Measurements from ENCODE around the gene OR4D11. TPM values are rescaled to one million over a fixed set of nuclear protein-coding genes. Genes with fewer than 3 reads are reported as not detected.

Gene OR4D11
- total and polyA plus RNA-seq, 9 of the 15 experiments (the other 6 are each of a cell fraction or from before 2014, with no cell fraction given) = not detected

DNA sequence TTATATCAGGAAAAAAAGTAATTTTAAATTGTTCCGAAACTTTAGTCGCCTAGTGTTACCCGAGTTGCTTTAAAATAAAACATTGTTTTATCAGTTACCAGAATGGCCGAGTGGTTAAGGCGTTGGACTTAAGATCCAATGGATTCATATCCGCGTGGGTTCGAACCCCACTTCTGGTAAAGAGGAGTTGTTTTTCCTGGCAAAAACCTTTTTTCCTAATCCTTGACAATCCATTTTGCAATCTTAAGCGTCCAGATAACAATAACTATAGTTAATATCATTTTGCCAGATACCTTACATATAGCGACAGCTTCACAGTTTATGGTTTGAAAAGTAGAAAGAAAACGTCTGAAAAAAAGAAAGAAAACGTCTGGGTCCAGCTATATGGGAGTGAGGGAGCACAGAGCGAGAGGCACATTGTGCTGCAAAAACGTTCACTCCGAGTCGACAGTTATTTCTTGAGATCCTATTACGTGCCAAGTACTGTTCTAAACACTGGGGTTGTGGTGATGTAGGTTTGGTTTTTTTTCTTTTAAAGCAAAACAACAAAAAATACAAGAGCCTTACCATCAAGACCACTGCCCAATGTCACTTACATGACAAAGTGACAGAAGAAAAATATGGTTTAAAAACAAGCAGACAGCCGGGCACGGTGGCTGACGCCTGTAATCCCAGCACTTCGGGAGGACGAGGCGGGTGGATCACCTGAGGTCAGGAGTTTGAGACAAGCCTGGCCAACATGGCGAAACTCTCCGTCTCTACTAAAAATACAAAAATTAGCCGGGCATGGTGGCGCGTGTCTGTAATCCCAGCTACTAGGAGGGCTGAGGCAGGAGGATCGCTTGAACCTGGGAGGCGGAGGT lies 48.5 kb downstream of the OR4D11 start (continued):
- TF ChIP-seq, protein P1, sequence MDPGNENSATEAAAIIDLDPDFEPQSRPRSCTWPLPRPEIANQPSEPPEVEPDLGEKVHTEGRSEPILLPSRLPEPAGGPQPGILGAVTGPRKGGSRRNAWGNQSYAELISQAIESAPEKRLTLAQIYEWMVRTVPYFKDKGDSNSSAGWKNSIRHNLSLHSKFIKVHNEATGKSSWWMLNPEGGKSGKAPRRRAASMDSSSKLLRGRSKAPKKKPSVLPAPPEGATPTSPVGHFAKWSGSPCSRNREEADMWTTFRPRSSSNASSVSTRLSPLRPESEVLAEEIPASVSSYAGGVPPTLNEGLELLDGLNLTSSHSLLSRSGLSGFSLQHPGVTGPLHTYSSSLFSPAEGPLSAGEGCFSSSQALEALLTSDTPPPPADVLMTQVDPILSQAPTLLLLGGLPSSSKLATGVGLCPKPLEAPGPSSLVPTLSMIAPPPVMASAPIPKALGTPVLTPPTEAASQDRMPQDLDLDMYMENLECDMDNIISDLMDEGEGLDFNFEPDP (CRISPR knock-in tag; IDR thresholded peaks at IDR 0.05) = no peak
- TF ChIP-seq TGIF2 (CRISPR knock-in tag; IDR thresholded peaks at IDR 0.05) = no peak
- TF ChIP-seq MXI1 (IDR thresholded peaks at IDR 0.05; ENCODE audit: low read depth, low read length) = no peak
- no peak for TF ChIP-seq POLR2AphosphoS2 (IDR thresholded peaks at IDR 0.05; ENCODE audit: low read length)
- TF ChIP-seq RBM22 (IDR thresholded peaks at IDR 0.05; ENCODE audit: low read depth, low read length, poor library complexity, severe bottlenecking) = no peak
- TF ChIP-seq WHSC1 (IDR thresholded peaks at IDR 0.05; ENCODE audit: low read length) = no peak
- TF ChIP-seq, protein P2, sequence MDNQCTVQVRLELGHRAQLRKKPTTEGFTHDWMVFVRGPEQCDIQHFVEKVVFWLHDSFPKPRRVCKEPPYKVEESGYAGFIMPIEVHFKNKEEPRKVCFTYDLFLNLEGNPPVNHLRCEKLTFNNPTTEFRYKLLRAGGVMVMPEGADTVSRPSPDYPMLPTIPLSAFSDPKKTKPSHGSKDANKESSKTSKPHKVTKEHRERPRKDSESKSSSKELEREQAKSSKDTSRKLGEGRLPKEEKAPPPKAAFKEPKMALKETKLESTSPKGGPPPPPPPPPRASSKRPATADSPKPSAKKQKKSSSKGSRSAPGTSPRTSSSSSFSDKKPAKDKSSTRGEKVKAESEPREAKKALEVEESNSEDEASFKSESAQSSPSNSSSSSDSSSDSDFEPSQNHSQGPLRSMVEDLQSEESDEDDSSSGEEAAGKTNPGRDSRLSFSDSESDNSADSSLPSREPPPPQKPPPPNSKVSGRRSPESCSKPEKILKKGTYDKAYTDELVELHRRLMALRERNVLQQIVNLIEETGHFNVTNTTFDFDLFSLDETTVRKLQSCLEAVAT (IDR thresholded peaks at IDR 0.05) = peak; percentile 34 to 68; a peak in 2 of 4 replicates
- TF ChIP-seq ZNF282 (CRISPR knock-in tag; IDR thresholded peaks at IDR 0.05) = no peak
- no peak for TF ChIP-seq NR3C1 (CRISPR knock-in tag; IDR thresholded peaks at IDR 0.05)
- TF ChIP-seq KLF16 (IDR thresholded peaks at IDR 0.05) = no peak
- TF ChIP-seq NR1H2 (CRISPR knock-in tag; IDR thresholded peaks at IDR 0.05) = no peak
- TF ChIP-seq FOXP1 (CRISPR knock-in tag; IDR thresholded peaks at IDR 0.05) = no peak
- peak; percentile 41 for TF ChIP-seq TAF9B (IDR thresholded peaks at IDR 0.05; ENCODE audit: partially characterized antibody)
- no peak for TF ChIP-seq FOXJ3 (CRISPR knock-in tag; IDR thresholded peaks at IDR 0.05)
- TF ChIP-seq, protein P3, sequence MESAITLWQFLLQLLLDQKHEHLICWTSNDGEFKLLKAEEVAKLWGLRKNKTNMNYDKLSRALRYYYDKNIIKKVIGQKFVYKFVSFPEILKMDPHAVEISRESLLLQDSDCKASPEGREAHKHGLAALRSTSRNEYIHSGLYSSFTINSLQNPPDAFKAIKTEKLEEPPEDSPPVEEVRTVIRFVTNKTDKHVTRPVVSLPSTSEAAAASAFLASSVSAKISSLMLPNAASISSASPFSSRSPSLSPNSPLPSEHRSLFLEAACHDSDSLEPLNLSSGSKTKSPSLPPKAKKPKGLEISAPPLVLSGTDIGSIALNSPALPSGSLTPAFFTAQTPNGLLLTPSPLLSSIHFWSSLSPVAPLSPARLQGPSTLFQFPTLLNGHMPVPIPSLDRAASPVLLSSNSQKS (CRISPR knock-in tag; IDR thresholded peaks at IDR 0.05) = no peak
- no peak for TF ChIP-seq ZNF354B (CRISPR knock-in tag; IDR thresholded peaks at IDR 0.05)
- TF ChIP-seq, protein P4, sequence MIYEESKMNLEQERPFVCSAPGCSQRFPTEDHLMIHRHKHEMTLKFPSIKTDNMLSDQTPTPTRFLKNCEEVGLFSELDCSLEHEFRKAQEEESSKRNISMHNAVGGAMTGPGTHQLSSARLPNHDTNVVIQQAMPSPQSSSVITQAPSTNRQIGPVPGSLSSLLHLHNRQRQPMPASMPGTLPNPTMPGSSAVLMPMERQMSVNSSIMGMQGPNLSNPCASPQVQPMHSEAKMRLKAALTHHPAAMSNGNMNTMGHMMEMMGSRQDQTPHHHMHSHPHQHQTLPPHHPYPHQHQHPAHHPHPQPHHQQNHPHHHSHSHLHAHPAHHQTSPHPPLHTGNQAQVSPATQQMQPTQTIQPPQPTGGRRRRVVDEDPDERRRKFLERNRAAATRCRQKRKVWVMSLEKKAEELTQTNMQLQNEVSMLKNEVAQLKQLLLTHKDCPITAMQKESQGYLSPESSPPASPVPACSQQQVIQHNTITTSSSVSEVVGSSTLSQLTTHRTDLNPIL (CRISPR knock-in tag; IDR thresholded peaks at IDR 0.05) = no peak
- TF ChIP-seq, protein P5, sequence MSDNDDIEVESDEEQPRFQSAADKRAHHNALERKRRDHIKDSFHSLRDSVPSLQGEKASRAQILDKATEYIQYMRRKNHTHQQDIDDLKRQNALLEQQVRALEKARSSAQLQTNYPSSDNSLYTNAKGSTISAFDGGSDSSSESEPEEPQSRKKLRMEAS (CRISPR knock-in tag; IDR thresholded peaks at IDR 0.05) = no peak
- TF ChIP-seq FOXK1 (CRISPR knock-in tag; IDR thresholded peaks at IDR 0.05; ENCODE audit: borderline replicate concordance) = no peak
- TF ChIP-seq TAF7 (tag; IDR thresholded peaks at IDR 0.05) = no peak
- TF ChIP-seq ETV6 (IDR thresholded peaks at IDR 0.05; ENCODE audit: borderline replicate concordance in 1 of 2, low read depth in 2 of 2, low read length in 1 of 2) = no peak
- no peak for TF ChIP-seq ETV6 (CRISPR knock-in tag; IDR thresholded peaks at IDR 0.05; ENCODE audit: borderline replicate concordance)
- TF ChIP-seq, protein P6, sequence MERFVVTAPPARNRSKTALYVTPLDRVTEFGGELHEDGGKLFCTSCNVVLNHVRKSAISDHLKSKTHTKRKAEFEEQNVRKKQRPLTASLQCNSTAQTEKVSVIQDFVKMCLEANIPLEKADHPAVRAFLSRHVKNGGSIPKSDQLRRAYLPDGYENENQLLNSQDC (CRISPR knock-in tag; IDR thresholded peaks at IDR 0.05) = no peak
- TF ChIP-seq STAT5B (CRISPR knock-in tag; IDR thresholded peaks at IDR 0.05) = no peak

Measured in K562 (cell line).